HEK293 (cell line): ENCODE data around the gene INHBB.

Experiments
- CTCF ChIA-PET: fragments of 350-600 bp; formaldehyde crosslinking; extraction: SDS; loops from one replicate; lab custom pipeline; 2021; ENCODE audit warnings: antibody characterized with exemption; lab: Yijun Ruan, JAX
- POLR2A ChIA-PET: fragments of 300-600 bp; formaldehyde crosslinking; extraction: SDS; loops from one replicate; lab custom pipeline; 2020; ENCODE audit warnings: antibody characterized with exemption, inconsistent platforms; lab: Yijun Ruan, JAX
- H3K27ac ChIP-seq: fragments of 200-500 bp; sonication (Bioruptor generic); 2 replicates; pipeline ENCODE4 v1.5.1; 2014; ENCODE audit warnings: low read depth, low read length, control low read depth, inconsistent platforms; ENCODE audit errors: extremely low read depth
- H3K36me3 ChIP-seq, 2 experiments: fragments of 200-500 bp in 1 of 2; sonication (Bioruptor generic) in 1 of 2; 1 replicate in 1 of 2; 2 replicates in 1 of 2; pipeline ENCODE4 v1.5.1; 2014 to 2017; ENCODE audit warnings: inconsistent platforms in 2 of 2, low read length in 2 of 2; ENCODE audit not compliant: control insufficient read depth in 2 of 2, insufficient read depth in 1 of 2
- H3K4me1 ChIP-seq: fragments of 200-500 bp; sonication (Bioruptor generic); 2 replicates; pipeline ENCODE4 v1.5.1; 2014; ENCODE audit warnings: mild to moderate bottlenecking, low read length, inconsistent platforms; ENCODE audit not compliant: control insufficient read depth, insufficient read depth
- H3K4me3 ChIP-seq: 2 replicates; pipeline ENCODE4 v1.5.1; 2011; ENCODE audit warnings: low read depth, mild to moderate bottlenecking, control low read depth, low read length, moderate library complexity
- H3K9me3 ChIP-seq: fragments of 200-500 bp; sonication (Bioruptor generic); 2 replicates; pipeline ENCODE4 v1.5.1; 2014; ENCODE audit warnings: low read depth, low read length, inconsistent platforms; ENCODE audit not compliant: control insufficient read depth, insufficient read depth
- KLF9 ChIP-seq: fragments of 450-650 bp; formaldehyde crosslinking; IDR thresholded peaks from 2 replicates; pipeline ENCODE4 v1.5.1; 2016; ENCODE audit warnings: missing biosample characterization, missing genetic modification characterization, low read depth
- PBX3 ChIP-seq: sonication (generic); formaldehyde crosslinking; IDR thresholded peaks from 2 replicates; pipeline ENCODE4 v1.8.1; 2022; ENCODE audit warnings: mild to moderate bottlenecking, moderate library complexity, missing genetic modification reagents
- PRDM4 ChIP-seq: fragments of 450-650 bp; formaldehyde crosslinking; IDR thresholded peaks from 2 replicates; pipeline ENCODE4 v1.5.1; 2017; ENCODE audit warnings: missing biosample characterization, missing genetic modification characterization
- SALL2 ChIP-seq: fragments of 450-650 bp; formaldehyde crosslinking; IDR thresholded peaks from 2 replicates; pipeline ENCODE4 v1.5.0; 2017; ENCODE audit warnings: missing biosample characterization, mild to moderate bottlenecking, missing genetic modification characterization, borderline replicate concordance
- ZBTB17 ChIP-seq: fragments of 450-650 bp; formaldehyde crosslinking; IDR thresholded peaks from 2 replicates; pipeline ENCODE4 v1.5.1; 2016; ENCODE audit warnings: missing biosample characterization, missing genetic modification characterization
- ZNF169 ChIP-seq: fragments of 450-650 bp; formaldehyde crosslinking; IDR thresholded peaks from 2 replicates; pipeline ENCODE4 v1.5.1; 2016; ENCODE audit warnings: missing biosample characterization, missing genetic modification characterization
- ZNF202 ChIP-seq: fragments of 450-650 bp; formaldehyde crosslinking; IDR thresholded peaks from 2 replicates; pipeline ENCODE4 v1.5.1; 2016; ENCODE audit warnings: missing biosample characterization, missing genetic modification characterization, borderline replicate concordance
- ZNF416 ChIP-seq: fragments of 450-650 bp; formaldehyde crosslinking; IDR thresholded peaks from 2 replicates; pipeline ENCODE4 v1.5.1; 2016; ENCODE audit warnings: missing biosample characterization, missing genetic modification characterization
- ZNF433 ChIP-seq: fragments of 450-650 bp; formaldehyde crosslinking; IDR thresholded peaks from 2 replicates; pipeline ENCODE4 v1.5.1; 2016; ENCODE audit warnings: missing biosample characterization, missing genetic modification characterization, low read depth
- ZNF48 ChIP-seq: fragments of 450-650 bp; formaldehyde crosslinking; IDR thresholded peaks from 2 replicates; pipeline ENCODE4 v1.5.1; 2016; ENCODE audit warnings: missing biosample characterization, missing genetic modification characterization
- ZNF518A ChIP-seq: fragments of 450-650 bp; formaldehyde crosslinking; conservative IDR thresholded peaks from 2 replicates; pipeline ENCODE4 v1.5.1; 2016; ENCODE audit warnings: low read depth, missing biosample characterization, missing genetic modification characterization
- ZNF701 ChIP-seq: fragments of 450-650 bp; formaldehyde crosslinking; IDR thresholded peaks from 2 replicates; pipeline ENCODE4 v1.5.1; 2016; ENCODE audit warnings: missing biosample characterization, missing genetic modification characterization
- ZNF777 ChIP-seq: fragments of 450-650 bp; formaldehyde crosslinking; IDR thresholded peaks from 2 replicates; pipeline ENCODE4 v1.5.1; 2017; ENCODE audit warnings: missing biosample characterization, missing genetic modification characterization, borderline replicate concordance
- ZNF791 ChIP-seq: fragments of 450-650 bp; formaldehyde crosslinking; IDR thresholded peaks from 2 replicates; pipeline ENCODE4 v1.5.1; 2016; ENCODE audit warnings: missing biosample characterization, missing genetic modification characterization
- ZXDB ChIP-seq: fragments of 450-650 bp; formaldehyde crosslinking; IDR thresholded peaks from 2 replicates; pipeline ENCODE4 v1.5.1; 2016; ENCODE audit warnings: missing biosample characterization, missing genetic modification characterization
- TF ChIP-seq, protein P1 (sequence below): fragments of 450-650 bp; formaldehyde crosslinking; IDR thresholded peaks from 2 replicates; pipeline ENCODE4 v1.5.1; 2016; ENCODE audit warnings: missing biosample characterization, missing genetic modification characterization

The INHBB gene

DNA sequence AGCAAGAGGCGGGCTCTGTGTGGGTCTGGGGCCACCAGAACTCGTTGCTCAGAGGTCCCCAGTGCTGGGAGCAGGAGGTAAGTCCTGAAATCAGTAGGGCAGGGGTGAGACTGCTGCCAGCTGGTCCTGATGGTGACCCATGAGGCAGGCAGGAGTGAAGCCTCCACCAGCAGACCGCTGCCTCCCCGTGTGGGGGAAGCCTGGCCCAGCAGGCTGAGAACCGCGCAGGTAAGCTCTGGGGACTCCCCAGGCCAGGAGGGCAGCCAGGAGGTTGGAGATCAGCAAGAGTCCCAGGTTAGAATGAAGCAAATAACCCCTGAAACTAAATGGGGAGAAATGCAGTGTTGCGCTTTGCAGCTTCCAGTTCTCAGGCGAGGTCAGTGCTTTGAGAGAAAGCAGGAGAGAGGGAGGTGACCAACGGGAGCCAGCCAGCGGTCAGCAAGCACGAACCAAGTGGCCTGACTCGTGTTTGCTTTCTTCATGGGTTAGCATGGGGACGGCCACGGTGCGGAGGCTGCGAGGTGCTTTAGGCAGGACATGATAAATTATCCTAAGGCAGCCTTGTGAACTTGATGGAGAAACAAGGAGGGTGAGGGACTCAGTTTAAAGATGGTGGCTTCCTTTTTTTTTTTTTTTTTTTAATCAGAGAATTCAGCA, 26.2 kb downstream of the INHBB start (continued):
- TF ChIP-seq, protein P1, sequence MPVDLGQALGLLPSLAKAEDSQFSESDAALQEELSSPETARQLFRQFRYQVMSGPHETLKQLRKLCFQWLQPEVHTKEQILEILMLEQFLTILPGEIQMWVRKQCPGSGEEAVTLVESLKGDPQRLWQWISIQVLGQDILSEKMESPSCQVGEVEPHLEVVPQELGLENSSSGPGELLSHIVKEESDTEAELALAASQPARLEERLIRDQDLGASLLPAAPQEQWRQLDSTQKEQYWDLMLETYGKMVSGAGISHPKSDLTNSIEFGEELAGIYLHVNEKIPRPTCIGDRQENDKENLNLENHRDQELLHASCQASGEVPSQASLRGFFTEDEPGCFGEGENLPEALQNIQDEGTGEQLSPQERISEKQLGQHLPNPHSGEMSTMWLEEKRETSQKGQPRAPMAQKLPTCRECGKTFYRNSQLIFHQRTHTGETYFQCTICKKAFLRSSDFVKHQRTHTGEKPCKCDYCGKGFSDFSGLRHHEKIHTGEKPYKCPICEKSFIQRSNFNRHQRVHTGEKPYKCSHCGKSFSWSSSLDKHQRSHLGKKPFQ (tag by site-specific recombination) = no peak
- no peak for TF ChIP-seq ZXDB (tag by site-specific recombination)
- TF ChIP-seq ZNF202 (tag by site-specific recombination) = no peak
- TF ChIP-seq ZBTB17 = no peak
- TF ChIP-seq ZNF777 (tag by site-specific recombination) = no peak
- no peak for TF ChIP-seq ZNF433 (tag by site-specific recombination)
- TF ChIP-seq ZNF518A (tag by site-specific recombination) = no peak
- TF ChIP-seq ZNF791 (tag by site-specific recombination) = no peak
- TF ChIP-seq ZNF416 (tag by site-specific recombination) = no peak

DNA sequence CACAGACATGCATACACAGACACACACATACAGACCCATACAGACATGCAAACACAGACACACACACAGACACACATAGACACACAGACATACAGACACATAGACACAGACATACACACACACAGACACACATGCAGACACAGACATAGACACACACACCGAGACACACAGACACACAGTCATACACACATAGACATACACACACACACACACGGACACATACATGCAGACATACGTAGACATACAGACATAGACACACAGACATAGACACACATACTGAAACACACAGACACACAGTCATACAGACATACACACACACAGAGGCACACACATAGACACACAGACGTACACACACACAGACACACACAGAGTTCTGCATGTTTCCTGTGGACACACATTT, 26.9 kb downstream of the INHBB start:
- Histone ChIP-seq H3K36me3 (no peaks in the 10 kb centered on the region), H3K4me1 (no peaks in the 10 kb centered on the region), H3K27ac (no peak overlapping the region), H3K4me3 (no peak overlapping the region), H3K9me3 (no peaks in the 10 kb centered on the region)
- POLR2A ChIA-PET = no interaction called here
- TF ChIP-seq ZNF169 (tag by site-specific recombination) (no peak), SALL2 (tag by site-specific recombination) (0 out of 2 replicates have a peak, but pooled peaks have one; percentile 53)
- CTCF ChIA-PET = no interaction called here

GRCh38 chr2:120373424-120373823, 27.5 kb downstream of the INHBB start:
- no peaks in the 10 kb centered on the region for H3K9me3 ChIP-seq
- no peak overlapping the region for H3K27ac ChIP-seq
- ChIA-PET CTCF (interaction anchor here (0.6 kb wide), 1 partner anchor 65 kb away, joined by 3 read pairs; no protein-coding TSS in a partner anchor), POLR2A (no interaction called here)
- no peaks in the 10 kb centered on the region for H3K4me1 ChIP-seq
- H3K4me3 ChIP-seq = no peak overlapping the region
- no peaks in the 10 kb centered on the region for H3K36me3 ChIP-seq
- TF ChIP-seq PBX3 (CRISPR knock-in tag) = no peak
- TF ChIP-seq ZNF701 (tag by site-specific recombination) = no peak
- TF ChIP-seq ZBTB17 = no peak
- no peak for TF ChIP-seq KLF9
- TF ChIP-seq PRDM4 (tag by site-specific recombination) = no peak
- no peak for TF ChIP-seq ZNF48 (tag by site-specific recombination)
- TF ChIP-seq, all 188 proteins: peak for 0
